KBM-7 (cell line): ENCODE data around the gene MAP7D2.

Experiments
- DNase-seq: peaks from one replicate; pipeline ENCODE4 v3.0.0-alpha.2; 2015
- in situ Hi-C: fragments of 300-500 bp; cut with MboI; formaldehyde crosslinking; loops from 2 replicates; pipeline ENCODE4 v1.14.3; 2020; ENCODE audit warnings: low sequenced_read_pairs, low pct_unique_long_range_greater_than_20kb, mixed read lengths

The MAP7D2 gene

GRCh38 chrX:20057479-20057878, 59.2 kb downstream of the MAP7D2 start:
- in situ Hi-C loops: no loop called here
- DNase-seq: no peak

GRCh38 chrX:20056704-20057103, 60.0 kb downstream of the MAP7D2 start:
- in situ Hi-C loops: no loop called here
- no peak for DNase-seq

GRCh38 chrX:20053537-20053936, 63.2 kb downstream of the MAP7D2 start:
- in situ Hi-C loops: no loop called here
- no peak for DNase-seq

- no peak for DNase-seq
These were observed 69.8 kb downstream of the MAP7D2 start for GRCh38 chrX:20046864-20047263.

GRCh38 chrX:20046223-20046622, 70.5 kb downstream of the MAP7D2 start:
- in situ Hi-C loops: no loop called here
- DNase-seq: no peak

More at GRCh38 chrX:20046864-20047263, 69.8 kb downstream of the MAP7D2 start:
- in situ Hi-C loops: no loop called here

GRCh38 chrX:20042221-20042620, 74.5 kb downstream of the MAP7D2 start:
- no peak for DNase-seq
- in situ Hi-C loops: no loop called here

GRCh38 chrX:20038966-20039365, 77.7 kb downstream of the MAP7D2 start:
- in situ Hi-C loops: no loop called here
- no peak for DNase-seq

GRCh38 chrX:20037186-20037585, 79.5 kb downstream of the MAP7D2 start:
- in situ Hi-C loops: no loop called here
- no peak for DNase-seq

- DNase-seq: no peak
- in situ Hi-C loops: no loop called here
These were observed 84.5 kb downstream of the MAP7D2 start for GRCh38 chrX:20032201-20032600.

GRCh38 chrX:20029728-20030127, 87.0 kb downstream of the MAP7D2 start:
- peak; percentile 63 for DNase-seq
- in situ Hi-C loops: no loop called here

- in situ Hi-C loops: no loop called here
- DNase-seq: no peak
These were observed 88.1 kb downstream of the MAP7D2 start for GRCh38 chrX:20028588-20028987.

DNA sequence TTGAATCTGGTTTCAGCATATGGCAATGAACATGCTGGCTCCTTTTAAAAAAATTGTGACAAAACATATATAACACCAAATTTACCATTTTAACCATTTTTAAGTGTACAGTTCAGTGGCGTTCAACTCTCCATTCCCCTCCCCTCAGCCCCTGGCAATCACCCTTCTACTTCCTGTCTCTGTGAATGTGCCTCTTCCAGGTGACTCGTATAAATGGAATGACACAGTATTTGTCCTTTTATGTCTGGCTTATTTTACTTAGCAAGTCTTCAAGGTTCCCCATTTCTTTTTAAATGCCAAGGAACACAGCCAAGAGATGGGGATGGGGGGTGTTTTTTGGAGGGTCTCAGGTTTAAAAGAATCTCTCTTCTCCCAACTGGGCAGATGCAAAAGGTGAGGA, 90.4 kb downstream of the MAP7D2 start:
- in situ Hi-C loops: no loop called here
- DNase-seq: no peak

GRCh38 chrX:20019672-20020365, 96.9 kb downstream of the MAP7D2 start:
- in situ Hi-C loops: no loop called here
- no peak for DNase-seq

DNA sequence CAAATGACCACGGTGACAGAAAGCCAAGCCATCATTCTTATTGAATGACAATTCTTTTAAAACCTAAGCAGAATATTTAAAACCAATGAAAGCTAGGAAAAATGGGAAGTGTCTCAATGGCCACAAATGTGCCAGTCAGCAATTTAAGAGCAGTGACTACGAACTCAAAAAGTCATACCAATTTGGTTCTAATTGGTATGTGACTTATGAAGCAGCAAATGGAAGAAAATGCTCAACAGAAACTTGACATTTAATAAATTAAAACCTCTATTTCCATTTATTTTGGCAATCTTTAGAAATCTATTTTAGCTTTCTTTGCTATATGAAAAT, 100.1 kb downstream of the MAP7D2 start:
- DNase-seq: no peak
- in situ Hi-C loops: no loop called here

DNA sequence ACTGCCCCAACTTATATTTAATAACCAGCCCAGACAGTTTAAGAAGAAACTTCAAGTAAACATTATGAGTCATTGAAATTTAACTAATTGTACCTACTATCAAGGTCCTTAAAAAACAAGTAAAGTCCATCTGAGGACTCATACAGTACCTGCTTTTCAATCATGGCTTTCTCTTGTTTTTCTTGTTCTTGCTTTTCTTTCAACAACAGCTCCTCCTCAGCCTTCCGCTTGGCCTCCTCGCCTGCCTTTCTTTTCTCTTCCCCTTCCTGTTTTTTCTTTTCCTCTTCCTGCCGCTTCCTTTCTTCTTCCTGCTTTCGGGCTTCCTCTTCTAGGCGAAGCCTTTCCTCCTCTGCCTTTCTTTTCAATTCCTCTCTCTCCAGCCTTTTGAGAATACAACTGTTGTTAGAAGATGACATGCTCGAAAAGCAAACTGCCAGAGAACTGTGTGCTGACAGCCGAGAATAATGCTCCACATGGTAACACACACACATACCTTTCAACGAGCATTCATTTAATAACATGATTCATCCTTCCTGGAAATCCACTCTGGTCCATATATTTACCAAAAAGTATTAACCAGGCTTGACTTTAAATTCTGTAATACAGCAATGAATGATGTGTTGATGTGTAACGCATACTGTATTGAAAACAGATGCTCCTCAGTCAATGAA, 100.6 kb downstream of the MAP7D2 start:
- DNase-seq: no peak
- in situ Hi-C loops: no loop called here

GRCh38 chrX:20015422-20015821, 101.3 kb downstream of the MAP7D2 start:
- in situ Hi-C loops: no loop called here
- no peak for DNase-seq

GRCh38 chrX:20011608-20012007, 105.1 kb downstream of the MAP7D2 start:
- in situ Hi-C loops: no loop called here

GRCh38 chrX:20007962-20008622, 108.6 kb downstream of the MAP7D2 start:
- in situ Hi-C loops: no loop called here
- DNase-seq: no peak

More at GRCh38 chrX:20011608-20012007, 105.1 kb downstream of the MAP7D2 start:
- no peak for DNase-seq

DNA sequence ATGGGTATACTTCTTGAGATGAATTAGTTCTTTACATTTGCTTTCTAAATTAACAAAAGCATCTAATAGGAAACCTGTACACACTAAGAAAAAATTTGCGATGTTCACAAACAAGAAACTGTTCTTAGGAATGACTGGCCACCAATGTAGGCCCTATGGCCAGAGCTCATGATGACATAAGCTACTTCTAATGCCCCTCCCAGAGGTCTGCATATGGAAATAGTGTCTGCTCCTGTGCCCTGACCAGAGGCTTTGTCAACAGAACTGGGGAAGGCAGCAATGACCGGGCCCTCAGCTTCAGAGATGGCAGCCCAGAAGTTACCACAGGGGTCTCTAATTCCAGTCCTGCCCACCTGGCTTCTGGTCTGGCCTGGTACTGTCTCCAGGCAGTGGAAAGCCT, 110.8 kb downstream of the MAP7D2 start:
- in situ Hi-C loops: no loop called here
- DNase-seq: no peak

DNA sequence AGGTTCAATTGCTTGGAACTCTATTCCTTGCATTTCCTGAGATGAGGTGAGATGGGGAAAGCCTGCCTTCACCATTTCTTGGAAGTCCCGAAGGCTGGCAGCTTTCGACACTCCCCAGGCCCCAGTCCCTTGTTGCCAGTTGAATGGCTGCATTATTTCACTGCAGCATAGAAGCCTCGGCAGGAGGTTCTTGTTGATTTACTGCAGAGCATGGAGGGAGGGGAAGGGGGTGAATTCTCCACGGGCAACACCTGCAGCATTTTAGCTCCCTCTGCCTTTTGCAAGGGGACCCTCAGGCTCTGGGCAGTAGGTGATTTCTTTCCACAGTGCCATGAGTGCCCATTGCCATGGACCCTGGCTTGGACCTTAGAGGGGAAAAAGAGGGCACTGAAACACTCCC, 115.1 kb downstream of the MAP7D2 start:
- in situ Hi-C loops: no loop called here

GRCh38 chrX:19991350-19991718, 125.4 kb downstream of the MAP7D2 start:
- in situ Hi-C loops: no loop called here
- no peak for DNase-seq

More for the DNA sequence above, 115.1 kb downstream of the MAP7D2 start:
- DNase-seq: no peak
